ENCODE data around the gene VEGFA.

The VEGFA gene

GRCh38 chr6:43744931-43745727 lies 24.9 kb upstream of the VEGFA start:
- Histone ChIP-seq H3K9ac (ENCODE audit: low read length in 5 of 5) (peak overlapping the region in 1 of 5 donors; percentile 12), H3K36me3 (ENCODE audit: control insufficient read depth in 5 of 5, insufficient read depth in 5 of 5, low read length in 5 of 5) (no peaks in the 10 kb centered on the region), H3K4me3 (ENCODE audit: low read depth in 1 of 5, low read length in 5 of 5) (no peak overlapping the region), H3K9me3 (ENCODE audit: control insufficient read depth in 5 of 5, low read length in 5 of 5) (no peaks in the 10 kb centered on the region), H3K4me1 (ENCODE audit: control insufficient read depth in 5 of 5, insufficient read depth in 5 of 5, low read length in 5 of 5) (peaks cover 29 to 65% (median 55%) of the 10 kb centered on the region in 5 donors), H3K27ac (ENCODE audit: low read depth, low read length) (peak overlapping the region; percentile 66), H3K27me3 (ENCODE audit: control insufficient read depth in 5 of 5, insufficient read depth in 4 of 5, low read length in 5 of 5) (no peaks in the 10 kb centered on the region)

- Histone ChIP-seq H3K4me3 (ENCODE audit: low read depth in 1 of 5, low read length in 5 of 5) (no peak overlapping the region), H3K9ac (ENCODE audit: low read length in 5 of 5) (peak overlapping the region in 3 of 5 donors; percentile 1 to 29 (median 12)), H3K27ac (ENCODE audit: low read depth, low read length) (peak overlapping the region; percentile 66), H3K36me3 (ENCODE audit: control insufficient read depth in 5 of 5, insufficient read depth in 5 of 5, low read length in 5 of 5) (no peaks in the 10 kb centered on the region), H3K4me1 (ENCODE audit: control insufficient read depth in 5 of 5, insufficient read depth in 5 of 5, low read length in 5 of 5) (peaks cover 26 to 56% (median 45%) of the 10 kb centered on the region in 5 donors), H3K9me3 (ENCODE audit: control insufficient read depth in 5 of 5, low read length in 5 of 5) (no peaks in the 10 kb centered on the region), H3K27me3 (ENCODE audit: control insufficient read depth in 5 of 5, insufficient read depth in 4 of 5, low read length in 5 of 5) (no peaks in the 10 kb centered on the region)
Measured at GRCh38 chr6:43746071-43746470, 23.9 kb upstream of the VEGFA start.

- no peaks in the 10 kb centered on the region for H3K9me3 ChIP-seq (ENCODE audit: control insufficient read depth in 5 of 5, low read length in 5 of 5)
- H3K4me3 ChIP-seq (ENCODE audit: low read depth in 1 of 5, low read length in 5 of 5): peak overlapping the region in 1 of 5 donors; percentile 6
- H3K4me1 ChIP-seq (ENCODE audit: control insufficient read depth in 5 of 5, insufficient read depth in 5 of 5, low read length in 5 of 5): peaks cover 21 to 50% (median 39%) of the 10 kb centered on the region in 5 donors
- H3K36me3 ChIP-seq (ENCODE audit: control insufficient read depth in 5 of 5, insufficient read depth in 5 of 5, low read length in 5 of 5): no peaks in the 10 kb centered on the region
- H3K27me3 ChIP-seq (ENCODE audit: control insufficient read depth in 5 of 5, insufficient read depth in 4 of 5, low read length in 5 of 5): no peaks in the 10 kb centered on the region
- peak overlapping the region in 3 of 5 donors; percentile 1 to 29 (median 9) for H3K9ac ChIP-seq (ENCODE audit: low read length in 5 of 5)
- peak overlapping the region; percentile 66 for H3K27ac ChIP-seq (ENCODE audit: low read depth, low read length)
Measured at GRCh38 chr6:43746613-43747102, 23.4 kb upstream of the VEGFA start.

GRCh38 chr6:43747784-43748183 lies 22.2 kb upstream of the VEGFA start:
- Histone ChIP-seq H3K4me3 (ENCODE audit: low read depth in 1 of 5, low read length in 5 of 5) (no peak overlapping the region), H3K36me3 (ENCODE audit: control insufficient read depth in 5 of 5, insufficient read depth in 5 of 5, low read length in 5 of 5) (no peaks in the 10 kb centered on the region), H3K4me1 (ENCODE audit: control insufficient read depth in 5 of 5, insufficient read depth in 5 of 5, low read length in 5 of 5) (peaks cover 16 to 39% (median 28%) of the 10 kb centered on the region in 5 donors), H3K27me3 (ENCODE audit: control insufficient read depth in 5 of 5, insufficient read depth in 4 of 5, low read length in 5 of 5) (no peaks in the 10 kb centered on the region), H3K9ac (ENCODE audit: low read length in 5 of 5) (no peak overlapping the region), H3K27ac (ENCODE audit: low read depth, low read length) (no peak overlapping the region), H3K9me3 (ENCODE audit: control insufficient read depth in 5 of 5, low read length in 5 of 5) (no peaks in the 10 kb centered on the region)

- no peak overlapping the region for H3K4me3 ChIP-seq (ENCODE audit: low read depth in 1 of 5, low read length in 5 of 5)
- no peaks in the 10 kb centered on the region for H3K27me3 ChIP-seq (ENCODE audit: control insufficient read depth in 5 of 5, insufficient read depth in 4 of 5, low read length in 5 of 5)
- no peaks in the 10 kb centered on the region for H3K36me3 ChIP-seq (ENCODE audit: control insufficient read depth in 5 of 5, insufficient read depth in 5 of 5, low read length in 5 of 5)
- no peaks in the 10 kb centered on the region for H3K9me3 ChIP-seq (ENCODE audit: control insufficient read depth in 5 of 5, low read length in 5 of 5)
- peaks cover 10 to 29% (median 18%) of the 10 kb centered on the region in 5 donors for H3K4me1 ChIP-seq (ENCODE audit: control insufficient read depth in 5 of 5, insufficient read depth in 5 of 5, low read length in 5 of 5)
- no peak overlapping the region for H3K27ac ChIP-seq (ENCODE audit: low read depth, low read length)
- H3K9ac ChIP-seq (ENCODE audit: low read length in 5 of 5): no peak overlapping the region
Measured at GRCh38 chr6:43748765-43749164, 21.2 kb upstream of the VEGFA start.

- H3K27ac ChIP-seq (ENCODE audit: low read depth, low read length): no peak overlapping the region
- H3K9ac ChIP-seq (ENCODE audit: low read length in 5 of 5): no peak overlapping the region
- H3K36me3 ChIP-seq (ENCODE audit: control insufficient read depth in 5 of 5, insufficient read depth in 5 of 5, low read length in 5 of 5): no peaks in the 10 kb centered on the region
- H3K4me1 ChIP-seq (ENCODE audit: control insufficient read depth in 5 of 5, insufficient read depth in 5 of 5, low read length in 5 of 5): peaks cover 9 to 22% (median 14%) of the 10 kb centered on the region in 5 donors
- H3K4me3 ChIP-seq (ENCODE audit: low read depth in 1 of 5, low read length in 5 of 5): no peak overlapping the region
- no peaks in the 10 kb centered on the region for H3K27me3 ChIP-seq (ENCODE audit: control insufficient read depth in 5 of 5, insufficient read depth in 4 of 5, low read length in 5 of 5)
- no peaks in the 10 kb centered on the region for H3K9me3 ChIP-seq (ENCODE audit: control insufficient read depth in 5 of 5, low read length in 5 of 5)
Measured at GRCh38 chr6:43749461-43749860, 20.6 kb upstream of the VEGFA start.

GRCh38 chr6:43750622-43751021 lies 19.4 kb upstream of the VEGFA start:
- H3K27ac ChIP-seq (ENCODE audit: low read depth, low read length): no peak overlapping the region
- no peaks in the 10 kb centered on the region for H3K36me3 ChIP-seq (ENCODE audit: control insufficient read depth in 5 of 5, insufficient read depth in 5 of 5, low read length in 5 of 5)
- peaks cover 9 to 18% (median 14%) of the 10 kb centered on the region in 5 donors for H3K4me1 ChIP-seq (ENCODE audit: control insufficient read depth in 5 of 5, insufficient read depth in 5 of 5, low read length in 5 of 5)
- no peak overlapping the region for H3K4me3 ChIP-seq (ENCODE audit: low read depth in 1 of 5, low read length in 5 of 5)
- H3K27me3 ChIP-seq (ENCODE audit: control insufficient read depth in 5 of 5, insufficient read depth in 4 of 5, low read length in 5 of 5): no peaks in the 10 kb centered on the region
- H3K9me3 ChIP-seq (ENCODE audit: control insufficient read depth in 5 of 5, low read length in 5 of 5): no peaks in the 10 kb centered on the region
- no peak overlapping the region for H3K9ac ChIP-seq (ENCODE audit: low read length in 5 of 5)

GRCh38 chr6:43753570-43754183 lies 16.3 kb upstream of the VEGFA start:
- Histone ChIP-seq H3K27me3 (ENCODE audit: control insufficient read depth in 5 of 5, insufficient read depth in 4 of 5, low read length in 5 of 5) (no peaks in the 10 kb centered on the region), H3K9ac (ENCODE audit: low read length in 5 of 5) (no peak overlapping the region), H3K4me1 (ENCODE audit: control insufficient read depth in 5 of 5, insufficient read depth in 5 of 5, low read length in 5 of 5) (peaks cover 2 to 8% (median 5%) of the 10 kb centered on the region in 5 donors), H3K4me3 (ENCODE audit: low read depth in 1 of 5, low read length in 5 of 5) (no peak overlapping the region), H3K27ac (ENCODE audit: low read depth, low read length) (no peak overlapping the region), H3K36me3 (ENCODE audit: control insufficient read depth in 5 of 5, insufficient read depth in 5 of 5, low read length in 5 of 5) (no peaks in the 10 kb centered on the region), H3K9me3 (ENCODE audit: control insufficient read depth in 5 of 5, low read length in 5 of 5) (no peaks in the 10 kb centered on the region)

GRCh38 chr6:43757966-43758616 lies 11.9 kb upstream of the VEGFA start:
- H3K27me3 ChIP-seq (ENCODE audit: control insufficient read depth in 5 of 5, insufficient read depth in 4 of 5, low read length in 5 of 5): no peaks in the 10 kb centered on the region
- no peak overlapping the region for H3K4me3 ChIP-seq (ENCODE audit: low read depth in 1 of 5, low read length in 5 of 5)
- peaks cover 2 to 8% (median 5%) of the 10 kb centered on the region in 5 donors for H3K4me1 ChIP-seq (ENCODE audit: control insufficient read depth in 5 of 5, insufficient read depth in 5 of 5, low read length in 5 of 5)
- H3K9ac ChIP-seq (ENCODE audit: low read length in 5 of 5): no peak overlapping the region
- no peak overlapping the region for H3K27ac ChIP-seq (ENCODE audit: low read depth, low read length)
- H3K36me3 ChIP-seq (ENCODE audit: control insufficient read depth in 5 of 5, insufficient read depth in 5 of 5, low read length in 5 of 5): no peaks in the 10 kb centered on the region
- H3K9me3 ChIP-seq (ENCODE audit: control insufficient read depth in 5 of 5, low read length in 5 of 5): no peaks in the 10 kb centered on the region

- H3K27me3 ChIP-seq (ENCODE audit: control insufficient read depth in 5 of 5, insufficient read depth in 4 of 5, low read length in 5 of 5): no peaks in the 10 kb centered on the region
- H3K4me3 ChIP-seq (ENCODE audit: low read depth in 1 of 5, low read length in 5 of 5): no peak overlapping the region
- H3K36me3 ChIP-seq (ENCODE audit: control insufficient read depth in 5 of 5, insufficient read depth in 5 of 5, low read length in 5 of 5): no peaks in the 10 kb centered on the region
- H3K9me3 ChIP-seq (ENCODE audit: control insufficient read depth in 5 of 5, low read length in 5 of 5): no peaks in the 10 kb centered on the region
- H3K27ac ChIP-seq (ENCODE audit: low read depth, low read length): no peak overlapping the region
- H3K9ac ChIP-seq (ENCODE audit: low read length in 5 of 5): no peak overlapping the region
- H3K4me1 ChIP-seq (ENCODE audit: control insufficient read depth in 5 of 5, insufficient read depth in 5 of 5, low read length in 5 of 5): peaks cover 2 to 8% (median 5%) of the 10 kb centered on the region in 5 donors
Measured at GRCh38 chr6:43758617-43759050, 11.4 kb upstream of the VEGFA start.

Measured in subcutaneous abdominal adipose tissue (tissue), 5 donors.